Neural progenitor cell (in vitro differentiated cells): ENCODE data around the gene PLEKHO2. TPM values are rescaled to one million over a fixed set of nuclear protein-coding genes. Genes with fewer than 3 reads are reported as not detected.

Experiments
- DNase-seq: peaks from one replicate; pipeline ENCODE4 v3.0.0-alpha.2; 2016; ENCODE audit warnings: low spot score
- H2AFZ ChIP-seq: fragments of 200-600 bp; sonication (generic); replicated peaks from 2 replicates; pipeline ENCODE4 v1.6.1; 2016; ENCODE audit warnings: antibody characterized with exemption
- H3F3A ChIP-seq: fragments of 200-600 bp; sonication (generic); 2 replicates; pipeline ENCODE4 v1.6.1; 2016; ENCODE audit warnings: antibody characterized with exemption, low read depth
- H3K27ac ChIP-seq: fragments of 200-600 bp; sonication (generic); 2 replicates; pipeline ENCODE4 v1.5.1; 2016; ENCODE audit warnings: mild to moderate bottlenecking
- H3K27me3 ChIP-seq: fragments of 200-600 bp; sonication (generic); 2 replicates; pipeline ENCODE4 v1.6.1; 2016; ENCODE audit warnings: mild to moderate bottlenecking, moderate library complexity
- H3K36me3 ChIP-seq: fragments of 200-600 bp; sonication (generic); 2 replicates; pipeline ENCODE4 v1.5.1; 2016
- H3K4me1 ChIP-seq: fragments of 200-600 bp; sonication (generic); 2 replicates; pipeline ENCODE4 v1.6.1; 2016; ENCODE audit warnings: mixed run types
- H3K4me2 ChIP-seq: fragments of 200-600 bp; sonication (generic); 2 replicates; pipeline ENCODE4 v1.6.1; 2016
- H3K4me3 ChIP-seq: fragments of 200-600 bp; sonication (generic); 2 replicates; pipeline ENCODE4 v1.5.1; 2016
- H3K79me2 ChIP-seq: fragments of 200-600 bp; sonication (generic); 2 replicates; pipeline ENCODE4 v1.6.1; 2016; ENCODE audit warnings: low read depth
- H3K9ac ChIP-seq: fragments of 200-600 bp; sonication (generic); 2 replicates; pipeline ENCODE4 v1.6.1; 2016
- H3K9me3 ChIP-seq: fragments of 200-600 bp; sonication (generic); 2 replicates; pipeline ENCODE4 v1.5.1; 2016; ENCODE audit warnings: low read depth
- H4K20me1 ChIP-seq: fragments of 200-600 bp; sonication (generic); 2 replicates; pipeline ENCODE4 v1.6.1; 2016; ENCODE audit warnings: low read depth
- H3K27ac Mint-ChIP-seq: 3 replicates; pipeline ENCODE4 v1.8.0; 2021; ENCODE audit warnings: mixed read lengths
- H3K27me3 Mint-ChIP-seq: 2 replicates; pipeline ENCODE4 v1.8.0; 2022; ENCODE audit warnings: low read depth, mild to moderate bottlenecking, inconsistent platforms, moderate library complexity, mixed read lengths; ENCODE audit not compliant: insufficient read depth
- H3K36me3 Mint-ChIP-seq: 3 replicates; pipeline ENCODE4 v1.8.0; 2021; ENCODE audit warnings: mixed read lengths
- H3K4me1 Mint-ChIP-seq: 3 replicates; pipeline ENCODE4 v1.8.0; 2021; ENCODE audit warnings: mixed read lengths
- H3K4me3 Mint-ChIP-seq: 3 replicates; pipeline ENCODE4 v1.8.0; 2021; ENCODE audit warnings: mild to moderate bottlenecking, moderate library complexity, mixed read lengths
- H3K9me3 Mint-ChIP-seq: 3 replicates; pipeline ENCODE4 v1.8.0; 2020; ENCODE audit warnings: mixed read lengths
- CTCF ChIP-seq: fragments of 200-600 bp; sonication (generic); IDR thresholded peaks from 2 replicates; pipeline ENCODE4 v1.5.1; 2017; ENCODE audit warnings: antibody characterized with exemption, mild to moderate bottlenecking
- EZH2 ChIP-seq: fragments of 200-600 bp; sonication (generic); IDR thresholded peaks from 2 replicates; pipeline ENCODE4 v1.6.1; 2017; ENCODE audit warnings: antibody characterized with exemption, mild to moderate bottlenecking, moderate library complexity
- EZH2phosphoT487 ChIP-seq: fragments of 200-600 bp; sonication (generic); IDR thresholded peaks from 2 replicates; pipeline ENCODE4 v1.6.1; 2017; ENCODE audit warnings: antibody characterized with exemption
- total RNA-seq: library from RNA; depleted of rRNA; stranded (reverse); fragments of >200 nt; gene quantifications from 2 replicates; pipeline ENCODE4 v1.2.3, GENCODE V29; 2015; ENCODE audit warnings: low replicate concordance

PLEKHO2 gene
- total RNA-seq, 1 donor from 2014 or later, result 7.7 TPM

GRCh38 chr15:64916365-64916764 lies 74.7 kb downstream of the PLEKHO2 start:
- H3K4me1 Mint-ChIP-seq, result peaks cover 24% of the 10 kb centered on the region
- Histone ChIP-seq H3K9me3 (no peaks in the 10 kb centered on the region), H3K27ac (no peak overlapping the region), H3K79me2 (no peaks in the 10 kb centered on the region), H3K4me1 (no peaks in the 10 kb centered on the region), H3F3A (peaks cover 12% of the 10 kb centered on the region), H3K36me3 (no peaks in the 10 kb centered on the region), H4K20me1 (peaks cover 5% of the 10 kb centered on the region), H3K27me3 (peaks cover 21% of the 10 kb centered on the region), H2AFZ (no peak overlapping the region), H3K4me2 (no peak overlapping the region), H3K4me3 (no peak overlapping the region), H3K9ac (no peak overlapping the region)
- H3K27ac Mint-ChIP-seq, result no peak overlapping the region
- H3K27me3 Mint-ChIP-seq, result peaks cover 10% of the 10 kb centered on the region
- no peaks in the 10 kb centered on the region for H3K9me3 Mint-ChIP-seq
- TF ChIP-seq CTCF (no peak), EZH2 (no peak), EZH2phosphoT487 (no peak)
- no peak for DNase-seq
- H3K36me3 Mint-ChIP-seq, result no peaks in the 10 kb centered on the region
- no peak overlapping the region for H3K4me3 Mint-ChIP-seq

DNA sequence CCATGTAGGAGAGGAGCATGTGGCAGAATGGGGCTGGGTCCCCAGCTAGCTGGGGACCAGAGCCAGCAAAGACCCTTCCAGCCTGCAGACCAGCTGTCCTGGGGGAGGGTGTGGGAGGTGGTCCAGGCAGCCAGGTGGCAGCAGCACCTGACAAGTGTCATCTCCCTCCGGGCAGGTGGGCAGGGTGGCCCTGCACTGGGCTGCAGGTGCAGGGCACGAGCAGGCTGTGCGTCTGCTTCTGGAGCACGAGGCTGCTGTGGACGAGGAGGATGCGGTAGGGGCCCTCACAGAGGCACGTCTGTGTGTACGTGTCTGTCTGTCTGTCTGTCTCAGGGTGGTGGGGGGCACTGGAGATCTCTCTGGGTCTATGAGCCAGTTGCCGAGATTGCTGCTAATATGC lies 75.5 kb downstream of the PLEKHO2 start:
- Histone ChIP-seq H3K4me2 (no peak overlapping the region), H3F3A (peaks cover 7% of the 10 kb centered on the region), H3K27me3 (peaks cover 13% of the 10 kb centered on the region), H3K9ac (no peak overlapping the region), H2AFZ (no peak overlapping the region), H3K36me3 (no peaks in the 10 kb centered on the region), H4K20me1 (peaks cover 5% of the 10 kb centered on the region), H3K79me2 (no peaks in the 10 kb centered on the region), H3K27ac (no peak overlapping the region), H3K9me3 (no peaks in the 10 kb centered on the region), H3K4me1 (no peaks in the 10 kb centered on the region), H3K4me3 (no peak overlapping the region)
- Mint-ChIP-seq H3K4me1 (peaks cover 21% of the 10 kb centered on the region), H3K27me3 (peaks cover 7% of the 10 kb centered on the region), H3K27ac (no peak overlapping the region), H3K9me3 (no peaks in the 10 kb centered on the region), H3K4me3 (no peak overlapping the region), H3K36me3 (no peaks in the 10 kb centered on the region)
- TF ChIP-seq EZH2 (no peak), CTCF (no peak), EZH2phosphoT487 (no peak)
- no peak for DNase-seq

Other genes with a start within 250 kb of the PLEKHO2 start
- 0.15 and 1.8 TPM in 2 replicates for gene RBPMS2, start 66.3 kb upstream of the PLEKHO2 start, total RNA-seq
- 50.8 and 111 TPM in 2 replicates for gene PIF1, start 16.3 kb upstream of the PLEKHO2 start, total RNA-seq
- gene ANKDD1A, start 70.0 kb downstream of the PLEKHO2 start, total RNA-seq, result 6.1 and 7.1 TPM in 2 replicates
- gene SPG21, start 148.0 kb downstream of the PLEKHO2 start, total RNA-seq, result 84.4 and 109 TPM in 2 replicates
- gene MTFMT, start 187.7 kb downstream of the PLEKHO2 start, total RNA-seq, result 22.2 and 30.3 TPM in 2 replicates
- gene SLC51B, start 203.5 kb downstream of the PLEKHO2 start, total RNA-seq, result not detected in 2 replicates
- gene RASL12, start 226.1 kb downstream of the PLEKHO2 start, total RNA-seq, result 5.8 and 7.7 TPM in 2 replicates
- gene KBTBD13, start 234.8 kb downstream of the PLEKHO2 start, total RNA-seq, result not detected in 2 replicates